CMK (cell line): ENCODE results near the gene GCA.

ENCODE experiments used
- DNase-seq: peaks from one replicate; pipeline ENCODE4 v3.0.0-alpha.2; 2010; ENCODE audit warnings: low read depth

GCA gene

DNA sequence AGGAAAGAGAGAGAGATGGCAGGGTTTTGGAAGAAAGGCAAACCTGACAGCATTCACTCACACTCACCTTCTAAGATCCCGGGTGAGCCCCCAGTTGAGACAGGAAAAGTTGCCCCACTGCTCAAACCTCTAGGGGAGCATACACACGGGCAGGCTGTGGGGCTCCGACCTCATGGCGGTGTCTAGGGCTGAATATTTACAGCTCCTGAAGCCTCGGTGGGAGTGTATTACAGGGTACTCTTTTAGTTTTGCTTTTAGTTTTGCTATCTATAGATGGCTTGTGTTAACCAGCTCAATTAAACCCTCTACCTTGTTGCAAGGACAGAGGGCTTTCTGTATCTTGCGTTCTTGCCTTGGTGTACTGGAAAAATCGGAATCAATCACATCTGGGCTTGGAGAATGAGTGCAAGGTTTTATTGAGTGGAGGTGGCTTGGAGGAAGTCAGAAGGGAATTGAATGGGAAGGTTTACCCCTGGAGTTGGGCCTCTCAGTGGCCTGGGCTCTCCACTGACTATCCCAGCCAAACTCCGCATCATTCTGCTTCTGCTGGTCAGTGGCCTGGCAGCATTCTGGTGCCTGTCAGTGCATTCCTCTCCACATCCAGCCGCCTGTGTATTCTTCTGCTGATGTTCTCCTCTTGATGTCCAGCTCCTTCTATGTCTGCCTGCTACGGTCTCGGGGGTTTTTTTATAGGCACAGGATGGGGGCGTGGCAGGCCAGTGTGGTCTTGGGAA is 15.3 kb upstream of the GCA start:
- no peak for DNase-seq

DNA sequence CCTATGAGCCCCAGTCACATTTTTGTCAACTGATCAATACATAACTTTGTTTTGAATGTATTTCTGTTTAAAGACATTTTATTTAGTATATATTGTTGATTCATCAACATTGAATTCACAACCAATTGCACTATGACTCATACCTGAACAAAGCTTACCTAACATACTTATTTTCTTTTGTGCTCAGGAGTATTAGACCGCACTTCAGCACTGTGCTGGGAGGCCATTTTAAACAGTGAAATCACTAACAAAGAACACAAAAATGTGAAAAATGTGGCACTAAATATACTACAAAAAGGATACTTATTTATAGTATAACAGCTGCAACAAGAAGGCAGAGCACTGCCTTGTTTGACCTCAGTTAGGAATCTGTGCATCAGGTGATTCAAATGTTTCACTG is 13.1 kb upstream of the GCA start:
- no peak for DNase-seq

DNA sequence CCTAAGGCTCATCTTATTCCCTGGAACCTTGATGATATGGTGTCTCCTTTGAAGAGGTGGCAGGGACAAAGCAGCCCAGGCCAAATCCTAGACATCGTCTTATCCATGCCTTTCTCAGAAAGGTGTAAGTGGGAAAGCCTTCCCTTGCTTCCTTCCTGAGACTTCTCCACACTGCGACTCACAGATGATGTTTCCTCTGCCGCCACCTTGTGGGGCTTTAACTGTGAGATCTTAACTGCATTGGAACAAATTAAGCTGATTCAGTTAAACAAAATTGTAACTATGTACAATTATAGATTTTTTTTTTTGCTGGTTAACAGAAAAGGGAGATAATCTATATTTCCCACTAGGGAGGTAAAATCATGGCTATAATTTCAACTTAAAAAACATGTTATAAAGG is 10.0 kb upstream of the GCA start:
- no peak for DNase-seq

DNA sequence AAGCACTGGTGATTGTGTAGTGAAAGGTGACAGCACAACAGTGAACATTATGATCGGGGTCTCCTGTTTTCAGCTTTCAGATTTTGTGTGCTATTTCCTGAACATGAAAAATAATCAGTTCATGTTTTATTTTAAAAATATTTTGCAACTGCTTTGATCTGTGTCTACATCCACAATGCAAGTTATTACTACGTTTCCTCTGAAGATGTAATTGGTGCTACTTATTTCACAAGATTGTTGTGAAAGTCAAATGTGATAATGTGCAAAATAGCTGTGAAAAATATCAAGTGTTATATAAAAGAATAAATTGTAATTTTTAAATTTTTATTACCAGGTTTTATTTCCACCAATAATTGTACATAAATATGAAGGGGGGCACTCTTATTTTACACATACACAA is 6.1 kb upstream of the GCA start:
- no peak for DNase-seq

DNA sequence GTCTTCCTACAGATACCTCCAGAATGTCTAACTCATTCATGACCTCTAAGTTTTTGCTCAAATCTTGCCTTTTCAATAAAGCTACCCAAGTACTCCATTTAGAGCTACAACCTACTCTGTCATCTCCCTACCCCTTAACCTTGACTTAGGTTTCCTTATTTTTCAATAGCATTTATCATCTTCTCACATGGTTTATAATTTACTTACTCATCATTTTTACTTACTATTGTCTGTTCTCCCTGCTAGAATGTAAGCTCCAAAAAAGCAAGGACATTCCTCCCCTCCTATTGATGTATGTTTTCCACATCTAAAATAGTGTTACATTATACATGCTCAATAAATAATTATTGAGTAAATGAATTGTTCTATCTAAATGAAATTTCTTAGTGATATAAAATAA is 3.1 kb upstream of the GCA start:
- no peak for DNase-seq

DNA sequence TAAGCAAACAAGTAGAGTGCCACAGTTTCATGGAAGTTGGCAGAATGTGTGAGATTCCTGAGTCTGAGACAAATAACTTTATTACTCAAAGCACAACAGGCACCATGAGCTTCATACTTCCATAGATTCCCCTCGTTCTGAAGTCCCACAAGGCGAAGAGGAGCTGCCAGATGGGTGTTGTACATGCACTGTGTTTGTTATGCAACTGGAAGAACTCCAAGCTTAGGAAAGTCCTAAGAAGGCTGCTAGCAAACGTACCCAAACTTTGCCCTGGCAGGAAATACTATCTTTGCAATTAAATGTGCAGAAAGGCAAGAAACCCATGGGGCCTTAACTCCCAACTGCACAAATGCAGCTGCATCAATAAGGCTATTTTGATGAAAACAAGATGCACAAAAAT is 1.6 kb upstream of the GCA start:
- no peak for DNase-seq

DNA sequence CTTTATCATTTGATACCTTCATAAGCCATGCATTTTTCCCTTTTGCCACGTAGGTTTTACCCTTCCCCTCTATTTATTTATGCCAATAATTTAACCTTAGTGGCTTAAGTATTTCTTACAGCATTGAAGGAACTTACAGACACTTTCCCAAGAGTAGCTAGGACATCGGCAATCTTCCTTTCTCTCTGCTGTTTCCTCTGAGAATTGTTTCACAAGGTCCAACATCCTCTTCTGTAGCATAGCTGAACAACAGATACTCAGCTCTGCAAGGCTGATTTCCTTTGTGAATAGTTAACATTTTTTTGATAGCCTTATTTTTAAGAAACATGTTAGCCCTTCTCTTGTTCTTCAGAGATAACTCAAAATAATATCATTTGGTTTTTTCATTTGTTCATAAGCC is 1.1 kb upstream of the GCA start:
- no peak for DNase-seq

DNA sequence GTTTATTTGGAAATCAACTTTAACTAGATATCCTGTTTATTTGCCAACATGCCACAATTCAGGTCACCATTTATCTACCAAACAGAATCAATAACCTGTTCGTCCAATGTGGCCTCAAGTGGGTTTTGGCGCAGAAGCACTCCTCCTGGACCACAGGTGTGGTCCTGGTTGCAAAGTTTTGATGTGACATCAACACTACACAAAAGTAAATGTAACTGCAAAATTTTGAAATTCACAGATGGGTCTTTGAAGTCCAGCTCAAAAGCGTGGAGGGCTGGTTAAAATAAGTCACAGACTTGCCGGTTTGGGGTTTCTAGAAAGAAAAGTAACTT is 474 bp upstream of the GCA start:
- no peak for DNase-seq

DNA sequence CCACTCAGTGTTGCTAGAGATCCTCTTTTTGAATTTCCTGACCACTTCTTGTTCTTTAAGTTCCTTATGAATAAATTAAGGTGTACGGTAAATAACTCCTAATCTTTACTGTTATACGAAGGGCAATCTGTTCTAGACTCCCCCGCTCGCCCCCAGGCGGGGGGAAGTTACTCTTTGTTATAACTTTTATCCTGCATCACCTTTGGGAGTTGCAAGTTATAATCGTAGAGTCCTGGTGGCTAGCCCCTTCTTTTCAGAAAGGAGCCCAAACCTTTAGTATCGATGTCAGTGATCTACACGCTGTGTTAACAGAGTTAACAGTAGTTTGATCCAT is 652 bp downstream of the GCA start:
- no peak for DNase-seq

DNA sequence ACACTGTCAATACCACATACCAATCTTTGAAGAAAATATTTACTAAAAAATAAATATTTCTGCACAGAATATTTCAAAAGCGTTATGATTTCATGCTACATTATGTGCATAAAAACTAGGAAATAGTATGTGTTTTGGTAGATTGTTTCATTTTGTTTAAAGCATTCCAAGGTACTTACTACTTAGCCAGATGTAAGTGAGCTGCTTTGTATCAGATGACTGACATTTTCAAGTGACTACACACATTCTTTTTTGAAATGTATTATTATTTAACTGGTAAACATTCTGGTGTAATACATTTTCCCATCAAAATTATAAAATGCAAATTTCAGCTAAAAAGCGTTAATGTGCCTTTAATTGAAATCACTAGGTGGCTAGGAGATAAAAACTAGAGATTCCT is 21.5 kb downstream of the GCA start:
- DNase-seq = no peak

DNA sequence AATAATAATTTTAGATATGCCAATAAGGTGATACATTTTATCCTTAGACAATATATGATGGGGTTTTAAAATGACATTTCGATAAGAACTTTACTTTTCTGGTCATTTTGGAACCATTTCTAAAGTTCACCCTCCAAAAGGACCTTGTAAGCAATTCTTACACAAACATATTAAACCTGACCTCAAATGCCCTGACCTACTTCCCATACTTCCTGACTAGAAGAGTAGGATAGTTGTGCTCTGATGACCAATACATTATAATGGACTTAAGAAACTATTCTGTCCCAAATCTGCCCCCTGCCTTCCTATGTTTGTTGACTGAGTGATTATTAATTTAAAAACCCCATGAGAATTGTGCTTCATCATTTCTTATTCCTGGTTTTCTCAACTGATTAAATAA is 24.6 kb downstream of the GCA start:
- no peak for DNase-seq

DNA sequence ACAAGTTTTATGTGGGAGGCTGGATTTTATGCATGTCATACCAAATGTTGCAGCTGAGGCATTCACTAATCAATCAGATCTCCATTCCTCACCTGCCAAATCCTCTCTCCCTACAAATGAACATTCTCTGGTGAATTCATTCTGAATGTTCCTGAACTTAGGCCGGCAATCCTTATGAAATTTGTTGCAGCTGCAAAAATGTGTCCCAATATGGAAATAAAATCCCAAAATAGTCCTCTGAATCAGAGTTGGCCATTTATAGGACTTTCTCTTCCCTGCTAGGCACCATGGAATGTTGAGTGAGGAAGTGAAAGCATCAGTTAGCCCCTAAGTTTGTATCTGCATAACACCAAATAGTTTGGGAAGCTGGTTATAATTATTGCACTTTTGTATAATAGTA is 25.6 kb downstream of the GCA start:
- DNase-seq = no peak

DNA sequence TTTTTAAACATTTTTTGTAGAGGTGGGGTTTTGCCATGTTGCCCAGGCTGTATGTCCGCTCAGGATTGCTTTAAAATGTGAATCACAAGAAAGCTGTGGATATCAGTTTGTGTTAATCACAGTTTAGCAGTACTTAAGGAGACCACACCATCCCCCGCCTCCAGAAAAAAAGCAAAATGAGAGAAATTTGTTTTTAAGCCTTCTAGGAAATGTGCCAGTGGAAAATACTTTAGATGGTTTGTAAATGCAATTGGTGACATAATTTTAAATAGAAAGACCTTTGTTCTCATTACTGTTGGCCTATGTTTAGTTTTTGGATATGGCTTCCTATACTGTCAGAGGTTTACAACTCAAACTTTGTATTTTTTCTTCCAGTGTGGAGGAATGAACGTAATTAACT is 27.0 kb downstream of the GCA start:
- DNase-seq = no peak

DNA sequence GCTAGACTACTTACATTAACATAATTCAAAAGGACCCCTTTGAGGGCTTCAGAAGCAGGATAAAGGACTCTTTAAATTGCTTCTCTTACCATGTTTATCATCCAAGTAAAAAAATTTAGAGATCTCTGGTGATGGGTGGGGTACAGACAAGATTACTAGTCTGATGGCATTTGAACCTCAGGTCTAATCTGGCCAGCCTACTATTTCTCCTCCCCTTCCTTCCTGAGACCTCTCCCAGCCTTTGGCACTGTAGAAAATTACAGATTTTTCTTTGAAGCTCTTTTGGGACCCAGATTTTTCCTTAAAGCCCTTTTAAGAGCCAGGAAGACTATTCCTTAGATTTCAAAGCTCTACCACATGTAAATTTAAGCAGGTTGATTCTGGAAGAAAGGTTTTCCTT is 28.9 kb downstream of the GCA start:
- DNase-seq = no peak

DNA sequence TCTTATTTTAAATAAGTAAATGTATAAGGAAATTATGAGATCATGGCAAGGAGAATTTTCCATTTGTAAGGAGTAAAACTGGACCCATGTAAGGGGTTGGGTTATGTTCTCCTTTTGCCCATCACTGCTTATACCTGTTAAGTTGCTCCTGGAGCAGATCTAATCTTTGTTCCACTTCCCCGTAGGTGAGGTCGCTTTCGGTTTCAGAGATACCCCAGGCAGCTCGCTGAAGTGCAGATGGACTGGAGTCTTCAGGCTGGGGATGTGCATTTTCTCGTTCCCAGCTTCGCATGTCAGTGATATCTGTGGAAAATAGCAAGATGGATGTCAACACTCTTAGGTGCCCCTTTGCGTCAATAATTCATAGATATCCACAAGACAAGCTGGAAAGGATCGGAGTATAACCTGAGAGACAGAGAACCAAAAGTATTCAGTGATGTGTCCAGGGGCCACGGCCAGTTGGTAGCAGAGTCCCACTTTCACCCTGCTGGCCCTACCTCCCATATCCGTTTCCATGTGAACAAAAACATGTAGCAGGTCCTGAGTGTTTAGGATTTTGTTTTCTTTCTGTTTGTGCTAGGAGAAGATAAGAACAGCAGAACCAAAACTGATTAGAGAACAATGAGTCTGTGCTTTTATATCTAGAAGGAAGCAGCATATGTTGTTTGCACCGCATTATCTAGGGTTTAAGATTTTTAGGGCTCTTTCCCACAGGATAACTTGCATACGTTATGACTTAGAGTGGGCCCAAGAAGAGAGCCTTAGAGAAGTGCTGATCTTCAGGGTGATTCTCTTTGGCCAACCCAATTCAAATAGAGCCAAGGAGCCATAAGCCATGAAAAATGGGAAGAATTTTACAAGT is 36.0 kb downstream of the GCA start:
- no peak for DNase-seq

DNA sequence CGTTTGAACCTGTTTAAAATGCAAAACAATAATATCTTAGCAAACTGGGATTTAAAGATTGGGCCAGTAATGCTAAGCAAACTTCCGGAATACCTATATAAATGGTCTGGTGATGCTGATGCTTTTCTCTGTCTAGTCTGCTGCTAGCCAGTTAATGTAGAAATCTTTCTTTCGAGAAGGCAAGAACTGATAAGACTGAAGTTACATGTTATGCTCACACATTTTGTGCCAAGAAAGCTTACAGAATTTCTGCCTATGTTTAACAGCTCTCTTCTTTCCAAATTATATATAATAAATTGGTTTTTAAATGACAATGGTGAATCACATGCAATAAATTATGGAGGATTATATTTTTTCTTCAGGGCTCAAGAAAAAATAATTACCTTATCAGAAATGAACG is 37.9 kb downstream of the GCA start:
- no peak for DNase-seq

DNA sequence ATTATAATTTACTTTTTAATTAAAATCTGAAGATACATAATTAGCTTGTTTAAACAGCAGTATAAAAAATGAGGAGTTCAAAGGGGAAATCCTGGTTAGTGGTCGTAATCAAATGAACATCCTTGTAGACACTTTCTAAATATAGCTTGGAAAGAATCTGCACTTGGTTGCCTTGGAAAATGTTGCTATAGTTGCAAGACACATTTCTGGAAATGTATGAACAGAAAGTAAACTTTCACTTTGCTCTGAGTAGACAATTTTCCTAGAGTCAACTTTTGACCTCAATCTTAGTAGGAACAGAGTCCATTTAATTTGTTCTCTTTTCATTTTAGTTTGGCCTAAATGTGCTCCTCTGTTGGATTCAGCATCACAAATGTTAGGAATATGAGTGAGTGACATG is 38.3 kb downstream of the GCA start:
- no peak for DNase-seq

DNA sequence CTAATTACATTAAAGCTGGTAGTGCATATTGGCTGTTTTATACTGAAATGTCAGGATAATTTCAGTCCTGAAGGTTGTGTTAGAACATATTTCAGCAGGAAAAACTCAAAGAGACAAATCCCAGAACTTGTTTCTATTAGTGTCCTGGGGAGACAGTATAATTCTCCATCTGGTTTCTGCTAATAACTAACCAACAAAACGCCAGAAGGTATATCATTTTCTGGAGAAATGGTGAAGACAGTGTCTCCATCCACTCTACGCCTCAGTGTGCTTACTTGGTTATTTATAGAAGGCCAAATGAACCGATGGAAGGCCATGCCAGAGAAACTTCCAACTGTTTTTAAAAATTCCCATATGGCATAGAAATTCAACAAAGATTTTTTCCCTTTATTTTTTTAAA is 41.6 kb downstream of the GCA start:
- DNase-seq = no peak

DNA sequence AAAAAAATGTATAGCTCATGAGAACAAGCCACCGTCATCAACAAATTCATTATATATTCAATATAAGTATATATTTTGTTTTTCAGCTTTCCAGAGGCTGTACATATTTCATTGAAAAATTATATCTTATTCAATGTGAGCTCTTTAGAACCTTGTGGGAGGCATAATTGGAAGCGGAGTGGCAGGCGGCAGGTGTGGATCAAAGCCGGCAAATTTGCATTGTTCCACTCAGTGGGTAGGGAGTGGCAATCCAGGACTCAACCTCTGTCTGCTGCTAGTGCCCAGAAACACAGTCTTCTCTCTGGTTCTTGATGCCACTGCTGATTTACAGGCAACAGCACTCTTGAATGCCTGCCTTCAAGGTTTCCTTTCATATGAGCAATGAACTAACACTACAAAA is 46.9 kb downstream of the GCA start:
- DNase-seq = no peak

DNA sequence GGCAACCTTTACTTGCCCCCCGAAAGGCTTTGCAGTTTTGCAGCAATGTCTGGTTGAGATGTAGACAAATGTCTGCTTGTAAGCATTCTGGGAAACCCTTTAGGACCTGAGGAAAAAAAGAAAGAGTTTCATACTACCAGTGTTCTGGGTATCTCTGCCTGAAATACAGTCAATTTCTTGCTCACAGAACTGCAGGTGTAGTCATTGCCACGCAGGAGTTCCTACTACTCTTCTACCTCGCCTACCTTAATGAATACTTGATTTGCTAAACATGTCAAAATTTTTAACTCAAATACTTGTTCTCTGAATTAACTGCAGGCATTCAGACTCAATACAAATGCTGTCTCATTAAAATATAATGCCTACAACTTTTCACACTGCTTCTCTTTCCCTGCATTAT is 56.4 kb downstream of the GCA start:
- no peak for DNase-seq

DNA sequence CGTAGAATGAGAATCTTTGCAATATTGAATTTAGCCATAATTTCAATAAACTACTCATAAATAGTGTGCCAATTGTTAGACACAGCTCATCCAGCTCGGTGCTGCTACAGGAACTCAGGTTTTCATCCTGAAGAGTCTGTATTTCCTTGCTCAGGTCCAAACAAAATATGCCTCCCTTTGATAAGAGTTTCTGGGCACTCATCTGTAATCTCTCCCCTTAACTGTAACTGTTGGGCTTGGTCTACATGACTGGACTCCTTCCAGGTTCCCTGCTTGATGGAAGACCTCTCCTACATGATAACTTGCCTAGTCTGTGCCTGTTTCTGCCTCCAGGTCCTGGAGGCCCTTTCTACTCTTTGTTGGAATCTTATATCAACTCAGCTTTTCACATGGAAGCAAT is 57.9 kb downstream of the GCA start:
- no peak for DNase-seq

DNA sequence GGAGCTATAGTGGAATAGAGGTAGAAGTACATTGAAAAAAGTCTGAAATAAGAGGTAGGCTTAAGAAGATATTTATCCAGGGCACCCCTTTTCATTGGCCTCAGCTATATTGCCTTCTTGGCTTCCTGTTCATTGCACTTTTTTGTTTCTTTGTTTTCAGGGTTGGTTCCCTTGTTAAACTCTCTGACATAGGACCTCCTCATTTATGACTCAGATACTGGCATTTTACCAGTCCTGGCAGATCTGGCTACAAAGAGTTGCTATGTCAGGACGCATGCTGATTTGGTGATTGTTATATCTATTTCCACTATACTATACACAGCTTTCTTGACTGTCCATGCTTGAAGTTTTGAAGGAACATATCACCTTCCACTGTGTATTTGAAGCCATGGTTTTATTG is 60.0 kb downstream of the GCA start:
- DNase-seq = no peak
